ENCODE measurements around the gene CSTF2T. TPM values are rescaled to one million over a fixed set of nuclear protein-coding genes. Genes with fewer than 3 reads are reported as not detected.

CSTF2T gene
- total and polyA plus RNA-seq, 2 of the 13 experiments (the other 11 are each of a cell fraction or from before 2014, with no cell fraction given), result 1.4 to 7.2 TPM

GRCh38 chr10:51699475-51700227 is at the start of gene CSTF2T (continued):
- TF ChIP-seq ZHX2 (IDR thresholded peaks at IDR 0.05; ENCODE audit: low read depth) (peak; percentile 95), ZHX2 (CRISPR knock-in tag; IDR thresholded peaks at IDR 0.05; ENCODE audit: borderline replicate concordance) (no peak), ZNF563 (CRISPR knock-in tag; IDR thresholded peaks at IDR 0.05) (no peak), CREM (IDR thresholded peaks at IDR 0.05) (peak; percentile 91), CREM (CRISPR knock-in tag; IDR thresholded peaks at IDR 0.05) (no peak), ZKSCAN8 (CRISPR knock-in tag; IDR thresholded peaks at IDR 0.05; ENCODE audit: borderline replicate concordance) (no peak), YEATS4 (CRISPR knock-in tag; IDR thresholded peaks at IDR 0.05; ENCODE audit: borderline replicate concordance) (peak; percentile 36), ZMAT5 (CRISPR knock-in tag; IDR thresholded peaks at IDR 0.05; ENCODE audit: borderline replicate concordance, low read depth) (no peak), HNF4G (IDR thresholded peaks at IDR 0.05; ENCODE audit: borderline replicate concordance, low read depth, low read length) (no peak), HNF4G (CRISPR knock-in tag; IDR thresholded peaks at IDR 0.05; ENCODE audit: borderline replicate concordance, low read depth) (no peak), ZNF547 (CRISPR knock-in tag; IDR thresholded peaks at IDR 0.05) (no peak), GATAD2A (CRISPR knock-in tag; IDR thresholded peaks at IDR 0.05) (0 out of 2 replicates have a peak, but pooled peaks have one; percentile 9), TAF1 (CRISPR knock-in tag; IDR thresholded peaks at IDR 0.05) (peak; percentile 73), ZBTB20 (CRISPR knock-in tag; IDR thresholded peaks at IDR 0.05; ENCODE audit: borderline replicate concordance, low read depth) (no peak), ZNF543 (CRISPR knock-in tag; IDR thresholded peaks at IDR 0.05) (0 out of 2 replicates have a peak, but pooled peaks have one; percentile 50)
- TF ChIP-seq, protein P1, sequence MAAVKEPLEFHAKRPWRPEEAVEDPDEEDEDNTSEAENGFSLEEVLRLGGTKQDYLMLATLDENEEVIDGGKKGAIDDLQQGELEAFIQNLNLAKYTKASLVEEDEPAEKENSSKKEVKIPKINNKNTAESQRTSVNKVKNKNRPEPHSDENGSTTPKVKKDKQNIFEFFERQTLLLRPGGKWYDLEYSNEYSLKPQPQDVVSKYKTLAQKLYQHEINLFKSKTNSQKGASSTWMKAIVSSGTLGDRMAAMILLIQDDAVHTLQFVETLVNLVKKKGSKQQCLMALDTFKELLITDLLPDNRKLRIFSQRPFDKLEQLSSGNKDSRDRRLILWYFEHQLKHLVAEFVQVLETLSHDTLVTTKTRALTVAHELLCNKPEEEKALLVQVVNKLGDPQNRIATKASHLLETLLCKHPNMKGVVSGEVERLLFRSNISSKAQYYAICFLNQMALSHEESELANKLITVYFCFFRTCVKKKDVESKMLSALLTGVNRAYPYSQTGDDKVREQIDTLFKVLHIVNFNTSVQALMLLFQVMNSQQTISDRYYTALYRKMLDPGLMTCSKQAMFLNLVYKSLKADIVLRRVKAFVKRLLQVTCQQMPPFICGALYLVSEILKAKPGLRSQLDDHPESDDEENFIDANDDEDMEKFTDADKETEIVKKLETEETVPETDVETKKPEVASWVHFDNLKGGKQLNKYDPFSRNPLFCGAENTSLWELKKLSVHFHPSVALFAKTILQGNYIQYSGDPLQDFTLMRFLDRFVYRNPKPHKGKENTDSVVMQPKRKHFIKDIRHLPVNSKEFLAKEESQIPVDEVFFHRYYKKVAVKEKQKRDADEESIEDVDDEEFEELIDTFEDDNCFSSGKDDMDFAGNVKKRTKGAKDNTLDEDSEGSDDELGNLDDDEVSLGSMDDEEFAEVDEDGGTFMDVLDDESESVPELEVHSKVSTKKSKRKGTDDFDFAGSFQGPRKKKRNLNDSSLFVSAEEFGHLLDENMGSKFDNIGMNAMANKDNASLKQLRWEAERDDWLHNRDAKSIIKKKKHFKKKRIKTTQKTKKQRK (IDR thresholded peaks at IDR 0.05; ENCODE audit: low read length), result no peak
- TF ChIP-seq, protein P2, sequence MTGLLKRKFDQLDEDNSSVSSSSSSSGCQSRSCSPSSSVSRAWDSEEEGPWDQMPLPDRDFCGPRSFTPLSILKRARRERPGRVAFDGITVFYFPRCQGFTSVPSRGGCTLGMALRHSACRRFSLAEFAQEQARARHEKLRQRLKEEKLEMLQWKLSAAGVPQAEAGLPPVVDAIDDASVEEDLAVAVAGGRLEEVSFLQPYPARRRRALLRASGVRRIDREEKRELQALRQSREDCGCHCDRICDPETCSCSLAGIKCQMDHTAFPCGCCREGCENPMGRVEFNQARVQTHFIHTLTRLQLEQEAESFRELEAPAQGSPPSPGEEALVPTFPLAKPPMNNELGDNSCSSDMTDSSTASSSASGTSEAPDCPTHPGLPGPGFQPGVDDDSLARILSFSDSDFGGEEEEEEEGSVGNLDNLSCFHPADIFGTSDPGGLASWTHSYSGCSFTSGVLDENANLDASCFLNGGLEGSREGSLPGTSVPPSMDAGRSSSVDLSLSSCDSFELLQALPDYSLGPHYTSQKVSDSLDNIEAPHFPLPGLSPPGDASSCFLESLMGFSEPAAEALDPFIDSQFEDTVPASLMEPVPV (CRISPR knock-in tag; IDR thresholded peaks at IDR 0.05), result no peak
